IMR-90 (cell line): ENCODE measurements around the gene FGA.

Source experiments
- CHD1 ChIP-seq: IDR thresholded peaks from 2 replicates; pipeline ENCODE4 v1.6.1; 2012; ENCODE audit warnings: low read depth, low read length, improper control_type of control experiment
- FOS ChIP-seq: fragments of 150-350 bp; IDR thresholded peaks from 2 replicates; pipeline ENCODE4 v1.6.1; 2016; ENCODE audit warnings: low read depth, low read length
- POLR2A ChIP-seq: IDR thresholded peaks from 2 replicates; pipeline ENCODE4 v1.6.1; 2012; ENCODE audit warnings: mild to moderate bottlenecking, low read depth, low read length
- SMC3 ChIP-seq: fragments of 150-350 bp; IDR thresholded peaks from 2 replicates; pipeline ENCODE4 v1.6.1; 2016; ENCODE audit warnings: low read depth, mild to moderate bottlenecking, antibody characterized with exemption, low read length, moderate library complexity
- TF ChIP-seq, protein P1 (sequence below): conservative IDR thresholded peaks from 2 replicates; pipeline ENCODE4 v1.5.1; 2012; ENCODE audit warnings: mild to moderate bottlenecking, low read depth, low read length, improper control_type of control experiment
- TF ChIP-seq, protein P2 (sequence below): fragments of 150-350 bp; IDR thresholded peaks from 2 replicates; pipeline ENCODE4 v1.6.1; 2017; ENCODE audit warnings: mild to moderate bottlenecking, antibody characterized with exemption, low read length, low read depth

DNA sequence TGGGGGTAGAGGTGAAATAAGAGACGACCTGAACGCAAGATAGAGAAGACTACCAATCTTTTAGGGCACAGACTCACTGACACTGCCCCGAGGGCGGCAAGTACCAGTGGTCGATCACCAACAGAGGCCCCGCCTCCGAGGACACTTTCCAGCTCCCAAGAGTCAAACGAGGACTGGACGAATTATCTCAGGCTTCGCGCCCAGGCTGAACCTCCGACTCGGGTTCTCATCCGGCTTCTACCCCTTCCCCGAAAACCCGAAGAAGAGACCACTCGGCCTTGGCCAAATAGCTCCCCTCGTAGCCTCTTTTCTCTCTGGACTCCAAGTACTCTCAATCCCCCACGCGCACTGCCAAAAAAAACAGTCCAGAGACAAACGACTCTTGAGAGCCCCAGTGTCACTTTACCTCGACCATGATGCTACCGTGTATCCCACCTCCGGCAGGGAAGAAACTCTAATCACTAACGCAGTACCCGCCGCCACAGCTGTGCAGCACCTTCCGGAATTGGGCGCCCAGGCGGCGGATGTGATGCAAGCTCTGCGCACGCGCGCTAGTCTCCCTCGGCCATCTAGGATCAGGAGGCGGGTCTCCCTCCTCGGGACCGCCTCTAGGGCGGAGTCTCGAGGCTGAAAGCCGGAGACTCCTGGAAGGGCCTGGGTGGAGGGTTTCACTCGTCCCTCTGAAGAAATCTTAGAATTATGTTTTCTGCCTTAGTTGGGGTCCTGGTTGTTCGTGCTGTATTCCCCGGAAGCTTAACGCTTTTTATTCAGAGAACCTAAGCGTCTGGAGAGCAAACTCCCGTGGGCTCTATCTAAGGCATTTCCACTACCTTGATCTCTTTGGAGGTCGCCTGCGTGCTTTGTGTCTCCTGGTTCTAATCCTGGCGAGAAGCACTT lies 40.4 kb downstream of the FGA start, which contains the start of gene PLRG1:
- TF ChIP-seq, protein P1, sequence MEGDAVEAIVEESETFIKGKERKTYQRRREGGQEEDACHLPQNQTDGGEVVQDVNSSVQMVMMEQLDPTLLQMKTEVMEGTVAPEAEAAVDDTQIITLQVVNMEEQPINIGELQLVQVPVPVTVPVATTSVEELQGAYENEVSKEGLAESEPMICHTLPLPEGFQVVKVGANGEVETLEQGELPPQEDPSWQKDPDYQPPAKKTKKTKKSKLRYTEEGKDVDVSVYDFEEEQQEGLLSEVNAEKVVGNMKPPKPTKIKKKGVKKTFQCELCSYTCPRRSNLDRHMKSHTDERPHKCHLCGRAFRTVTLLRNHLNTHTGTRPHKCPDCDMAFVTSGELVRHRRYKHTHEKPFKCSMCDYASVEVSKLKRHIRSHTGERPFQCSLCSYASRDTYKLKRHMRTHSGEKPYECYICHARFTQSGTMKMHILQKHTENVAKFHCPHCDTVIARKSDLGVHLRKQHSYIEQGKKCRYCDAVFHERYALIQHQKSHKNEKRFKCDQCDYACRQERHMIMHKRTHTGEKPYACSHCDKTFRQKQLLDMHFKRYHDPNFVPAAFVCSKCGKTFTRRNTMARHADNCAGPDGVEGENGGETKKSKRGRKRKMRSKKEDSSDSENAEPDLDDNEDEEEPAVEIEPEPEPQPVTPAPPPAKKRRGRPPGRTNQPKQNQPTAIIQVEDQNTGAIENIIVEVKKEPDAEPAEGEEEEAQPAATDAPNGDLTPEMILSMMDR, result no peak
- TF ChIP-seq, protein P2, sequence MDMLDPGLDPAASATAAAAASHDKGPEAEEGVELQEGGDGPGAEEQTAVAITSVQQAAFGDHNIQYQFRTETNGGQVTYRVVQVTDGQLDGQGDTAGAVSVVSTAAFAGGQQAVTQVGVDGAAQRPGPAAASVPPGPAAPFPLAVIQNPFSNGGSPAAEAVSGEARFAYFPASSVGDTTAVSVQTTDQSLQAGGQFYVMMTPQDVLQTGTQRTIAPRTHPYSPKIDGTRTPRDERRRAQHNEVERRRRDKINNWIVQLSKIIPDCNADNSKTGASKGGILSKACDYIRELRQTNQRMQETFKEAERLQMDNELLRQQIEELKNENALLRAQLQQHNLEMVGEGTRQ, result no peak
- no peak for TF ChIP-seq CHD1
- TF ChIP-seq FOS, result no peak
- TF ChIP-seq POLR2A, result peak; percentile 69
- no peak for TF ChIP-seq SMC3
